PFSK-1 (cell line): ENCODE data around the gene OFD1.

Source experiments
- FOXP2 ChIP-seq: optimal IDR thresholded peaks from 2 replicates; pipeline ENCODE3; 2011; ENCODE audit warnings: borderline replicate concordance, control low read depth, inconsistent platforms; ENCODE audit not compliant: insufficient read depth; ENCODE audit errors: extremely low read length, extremely low read depth
- POLR2AphosphoS5 ChIP-seq: IDR thresholded peaks from 2 replicates; pipeline ENCODE4 v1.6.1; 2012; ENCODE audit warnings: low read depth, mild to moderate bottlenecking, control low read depth, low read length, moderate library complexity
- SIN3A ChIP-seq: IDR thresholded peaks from 2 replicates; pipeline ENCODE4 v1.6.1; 2012; ENCODE audit warnings: mild to moderate bottlenecking, low read length, moderate library complexity, borderline replicate concordance; ENCODE audit not compliant: insufficient read depth
- TAF1 ChIP-seq: IDR thresholded peaks from 2 replicates; pipeline ENCODE4 v1.6.1; 2012; ENCODE audit warnings: low read length, control low read depth, borderline replicate concordance; ENCODE audit not compliant: insufficient read depth
- TF ChIP-seq, protein P1 (sequence below), 2 experiments: IDR thresholded peaks; 2 replicates each; pipeline versions ENCODE4 v1.6.1 to v1.8.0; 2011 to 2012; ENCODE audit warnings: low read depth in 2 of 2, low read length in 2 of 2, control low read depth in 1 of 2, inconsistent platforms in 1 of 2, mild to moderate bottlenecking in 1 of 2, moderate library complexity in 1 of 2; ENCODE audit not compliant: insufficient read depth in 1 of 2

OFD1 gene

DNA sequence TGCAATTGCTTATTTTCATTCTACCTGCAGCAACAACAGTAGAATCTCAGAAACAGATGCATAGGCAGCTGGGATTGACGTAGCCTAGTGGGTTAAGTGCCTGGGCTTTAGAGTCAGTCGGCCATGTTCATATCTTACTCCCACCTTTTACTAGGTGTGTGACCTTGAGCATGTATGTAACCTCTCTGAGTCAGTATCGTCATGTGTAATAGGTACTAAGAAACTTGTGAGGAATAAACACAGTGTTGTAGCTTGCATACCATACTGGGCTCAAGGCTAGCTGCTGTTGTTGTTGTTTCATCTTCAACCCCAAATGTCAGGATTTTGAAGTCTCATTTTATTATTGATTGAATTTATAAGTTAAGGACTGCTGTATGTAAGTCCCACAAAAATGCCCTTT lies 31.4 kb upstream of the OFD1 start:
- no peak for TF ChIP-seq SIN3A
- TF ChIP-seq FOXP2: no peak
- TF ChIP-seq, protein P1, sequence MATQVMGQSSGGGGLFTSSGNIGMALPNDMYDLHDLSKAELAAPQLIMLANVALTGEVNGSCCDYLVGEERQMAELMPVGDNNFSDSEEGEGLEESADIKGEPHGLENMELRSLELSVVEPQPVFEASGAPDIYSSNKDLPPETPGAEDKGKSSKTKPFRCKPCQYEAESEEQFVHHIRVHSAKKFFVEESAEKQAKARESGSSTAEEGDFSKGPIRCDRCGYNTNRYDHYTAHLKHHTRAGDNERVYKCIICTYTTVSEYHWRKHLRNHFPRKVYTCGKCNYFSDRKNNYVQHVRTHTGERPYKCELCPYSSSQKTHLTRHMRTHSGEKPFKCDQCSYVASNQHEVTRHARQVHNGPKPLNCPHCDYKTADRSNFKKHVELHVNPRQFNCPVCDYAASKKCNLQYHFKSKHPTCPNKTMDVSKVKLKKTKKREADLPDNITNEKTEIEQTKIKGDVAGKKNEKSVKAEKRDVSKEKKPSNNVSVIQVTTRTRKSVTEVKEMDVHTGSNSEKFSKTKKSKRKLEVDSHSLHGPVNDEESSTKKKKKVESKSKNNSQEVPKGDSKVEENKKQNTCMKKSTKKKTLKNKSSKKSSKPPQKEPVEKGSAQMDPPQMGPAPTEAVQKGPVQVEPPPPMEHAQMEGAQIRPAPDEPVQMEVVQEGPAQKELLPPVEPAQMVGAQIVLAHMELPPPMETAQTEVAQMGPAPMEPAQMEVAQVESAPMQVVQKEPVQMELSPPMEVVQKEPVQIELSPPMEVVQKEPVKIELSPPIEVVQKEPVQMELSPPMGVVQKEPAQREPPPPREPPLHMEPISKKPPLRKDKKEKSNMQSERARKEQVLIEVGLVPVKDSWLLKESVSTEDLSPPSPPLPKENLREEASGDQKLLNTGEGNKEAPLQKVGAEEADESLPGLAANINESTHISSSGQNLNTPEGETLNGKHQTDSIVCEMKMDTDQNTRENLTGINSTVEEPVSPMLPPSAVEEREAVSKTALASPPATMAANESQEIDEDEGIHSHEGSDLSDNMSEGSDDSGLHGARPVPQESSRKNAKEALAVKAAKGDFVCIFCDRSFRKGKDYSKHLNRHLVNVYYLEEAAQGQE (IDR thresholded peaks at IDR 0.05; ENCODE audit: insufficient read depth in 1 of 2, low read depth in 2 of 2, low read length in 2 of 2): no peak
- no peak for TF ChIP-seq POLR2AphosphoS5
- TF ChIP-seq TAF1: no peak

DNA sequence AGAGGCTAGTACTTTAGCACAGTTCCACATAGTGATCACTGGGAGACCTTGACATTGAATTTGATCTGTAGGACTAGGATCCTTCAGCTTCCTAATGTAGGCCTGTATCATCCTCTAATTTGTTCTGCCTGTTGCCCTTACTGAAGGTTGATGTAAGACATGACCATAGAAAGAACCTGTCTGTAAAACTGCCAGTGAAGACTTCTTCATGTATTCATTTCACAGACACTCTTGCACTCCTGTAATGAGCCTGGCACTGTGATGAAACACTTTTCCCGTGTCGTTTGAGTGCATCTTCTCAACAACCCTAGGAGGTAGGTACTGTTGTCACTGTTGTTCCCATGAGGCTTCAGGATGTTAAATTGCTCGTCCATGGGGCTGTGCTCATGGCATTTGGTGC lies 31.0 kb upstream of the OFD1 start:
- TF ChIP-seq POLR2AphosphoS5 (no peak), FOXP2 (no peak), TAF1 (no peak), SIN3A (no peak)
- TF ChIP-seq, protein P1 (IDR thresholded peaks at IDR 0.05; ENCODE audit: insufficient read depth in 1 of 2, low read depth in 2 of 2, low read length in 2 of 2): no peak

DNA sequence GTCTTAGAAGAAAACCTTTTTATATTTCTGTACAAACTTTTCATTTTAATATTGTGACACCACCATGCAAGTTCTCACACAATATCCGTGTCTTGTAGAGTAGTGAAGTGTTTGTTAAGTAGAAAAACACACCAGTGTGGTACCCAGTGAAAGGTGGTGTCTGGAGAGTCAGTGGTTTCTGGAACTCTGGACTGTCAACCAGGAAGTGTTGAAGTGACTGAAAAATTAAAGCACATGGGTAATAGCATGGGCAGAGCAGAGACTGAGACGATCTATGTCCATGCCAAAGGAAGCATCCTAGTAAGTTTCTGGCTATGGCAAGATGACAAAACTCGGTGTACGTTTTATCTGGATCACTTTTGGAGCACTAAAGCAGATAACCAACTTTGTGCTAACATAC lies 23.4 kb upstream of the OFD1 start:
- no peak for TF ChIP-seq POLR2AphosphoS5
- TF ChIP-seq TAF1: no peak
- no peak for TF ChIP-seq FOXP2
- TF ChIP-seq SIN3A: no peak
- TF ChIP-seq, protein P1 (IDR thresholded peaks at IDR 0.05; ENCODE audit: insufficient read depth in 1 of 2, low read depth in 2 of 2, low read length in 2 of 2): no peak

DNA sequence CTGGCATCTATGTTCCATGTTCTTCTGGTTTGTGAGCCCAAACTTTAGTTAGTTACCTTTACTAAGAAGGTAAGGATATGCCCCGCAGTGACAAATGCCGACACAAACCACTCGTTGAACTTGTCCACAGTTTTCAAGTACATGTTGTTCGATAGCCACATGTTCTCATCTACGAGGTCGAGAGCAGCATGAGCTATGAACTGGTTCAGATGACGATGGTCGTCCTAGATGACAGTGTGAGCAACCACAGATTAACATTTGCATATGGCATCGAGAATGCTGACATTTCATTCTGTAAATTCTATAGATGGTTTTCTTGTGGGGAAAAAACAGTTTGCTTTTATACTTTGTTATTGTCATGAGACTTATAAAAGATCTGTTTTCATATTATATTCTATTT lies 18.1 kb upstream of the OFD1 start:
- TF ChIP-seq POLR2AphosphoS5 (no peak), TAF1 (no peak), SIN3A (no peak), FOXP2 (no peak)
- TF ChIP-seq, protein P1 (IDR thresholded peaks at IDR 0.05; ENCODE audit: insufficient read depth in 1 of 2, low read depth in 2 of 2, low read length in 2 of 2): no peak

DNA sequence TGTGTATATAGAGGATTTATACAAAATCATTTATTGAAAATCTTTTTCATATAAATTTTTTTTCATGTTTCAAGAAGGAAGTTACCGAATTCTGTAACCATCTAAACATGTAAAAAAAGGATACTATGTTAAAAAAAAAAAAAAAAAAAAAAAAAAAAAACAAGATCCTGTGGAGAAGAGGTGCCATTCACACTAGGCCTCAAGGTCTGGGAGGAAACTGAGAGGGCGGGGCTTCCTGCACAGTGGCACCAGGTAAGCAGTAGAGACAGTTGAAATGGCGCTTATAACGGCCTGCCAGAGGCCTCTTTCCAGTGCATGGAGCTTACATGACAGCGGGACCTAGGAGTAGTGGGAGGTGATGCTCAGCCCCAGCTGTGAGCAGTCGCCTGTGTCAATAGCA lies 17.6 kb upstream of the OFD1 start:
- TF ChIP-seq FOXP2 (no peak), TAF1 (no peak), POLR2AphosphoS5 (no peak), SIN3A (no peak)
- TF ChIP-seq, protein P1 (IDR thresholded peaks at IDR 0.05; ENCODE audit: insufficient read depth in 1 of 2, low read depth in 2 of 2, low read length in 2 of 2): no peak
